ENCODE data around the gene LDHAL6A.
"Not testable (repeated sequence)": the region's sequence is repeated elsewhere in the genome, so short reads cannot be mapped to it uniquely, and the experiment has no call there.

The LDHAL6A gene

GRCh38 chr11:18455686-18456372 lies at the start of gene LDHAL6A:
TSS of gene LDHAL6A (plus strand) at chr11:18455856. CDS start at chr11:18456681, 825 bp downstream.
- DNase-seq, result no peak

GRCh38 chr11:18407400-18407799 lies 48.3 kb upstream of the LDHAL6A start:
- not testable (repeated sequence) for DNase-seq

GRCh38 chr11:18408558-18409291 lies 46.9 kb upstream of the LDHAL6A start:
- no peak for DNase-seq

GRCh38 chr11:18416459-18416858 lies 39.2 kb upstream of the LDHAL6A start:
- DNase-seq, result no peak

GRCh38 chr11:18419040-18419439 lies 36.6 kb upstream of the LDHAL6A start:
- no peak for DNase-seq

- DNase-seq, result no peak
Measured at GRCh38 chr11:18420067-18420466, 35.6 kb upstream of the LDHAL6A start.

GRCh38 chr11:18427240-18427639 lies 28.4 kb upstream of the LDHAL6A start:
- DNase-seq, result no peak

GRCh38 chr11:18429332-18429731 lies 26.3 kb upstream of the LDHAL6A start:
- no peak for DNase-seq

- no peak for DNase-seq
Measured at GRCh38 chr11:18438691-18439090, 17.0 kb upstream of the LDHAL6A start.

- DNase-seq, result no peak
Measured at GRCh38 chr11:18449251-18449650, 6.4 kb upstream of the LDHAL6A start.

GRCh38 chr11:18452927-18453326 lies 2.7 kb upstream of the LDHAL6A start:
- DNase-seq, result no peak

GRCh38 chr11:18457450-18457849 lies 1.8 kb downstream of the LDHAL6A start:
- DNase-seq, result no peak

GRCh38 chr11:18459634-18460033 lies 4.0 kb downstream of the LDHAL6A start:
- DNase-seq, result no peak

GRCh38 chr11:18461909-18462308 lies 6.3 kb downstream of the LDHAL6A start:
- no peak for DNase-seq

GRCh38 chr11:18463439-18463838 lies 7.8 kb downstream of the LDHAL6A start:
- DNase-seq, result no peak

GRCh38 chr11:18466402-18466801 lies 10.7 kb downstream of the LDHAL6A start:
- no peak for DNase-seq

- no peak for DNase-seq
Measured at GRCh38 chr11:18468059-18468458, 12.4 kb downstream of the LDHAL6A start.

- DNase-seq, result no peak
Measured at GRCh38 chr11:18468961-18469360, 13.3 kb downstream of the LDHAL6A start.

GRCh38 chr11:18471995-18472394 lies 16.3 kb downstream of the LDHAL6A start:
- DNase-seq, result no peak

GRCh38 chr11:18472587-18472986 lies 16.9 kb downstream of the LDHAL6A start:
- no peak for DNase-seq

- no peak for DNase-seq
Measured at GRCh38 chr11:18479063-18479462, 23.4 kb downstream of the LDHAL6A start.

GRCh38 chr11:18485913-18486528 lies 30.4 kb downstream of the LDHAL6A start:
- DNase-seq, result no peak

- no peak for DNase-seq
Measured at GRCh38 chr11:18490319-18490718, 34.7 kb downstream of the LDHAL6A start.

Measured in NCI-H1092 treated with DMSO at 0.1 percent for 48 hours (cell line).